Retinal pigment epithelial cell (primary cell): Measurements from ENCODE around the gene THBS2.

Experiments
- DNase-seq: peaks from one replicate; pipeline ENCODE4 v3.0.0-alpha.2; 2010; ENCODE audit warnings: low read depth
- H3K4me3 ChIP-seq: 2 replicates; pipeline ENCODE4 v1.5.1; 2011; ENCODE audit warnings: mild to moderate bottlenecking, low read length, control low read depth, moderate library complexity
- CTCF ChIP-seq: conservative IDR thresholded peaks from 2 replicates; pipeline ENCODE4 v1.5.1; 2011; ENCODE audit warnings: low read depth, low read length, control low read depth, inconsistent platforms

The THBS2 gene

GRCh38 chr6:169250660-169251059 lies 3.0 kb downstream of the THBS2 start:
- no peak for DNase-seq
- no peak overlapping the region for H3K4me3 ChIP-seq
- no peak for TF ChIP-seq CTCF

GRCh38 chr6:169249057-169249456 lies 4.6 kb downstream of the THBS2 start:
- no peak for DNase-seq
- H3K4me3 ChIP-seq = no peak overlapping the region
- no peak for TF ChIP-seq CTCF

DNA sequence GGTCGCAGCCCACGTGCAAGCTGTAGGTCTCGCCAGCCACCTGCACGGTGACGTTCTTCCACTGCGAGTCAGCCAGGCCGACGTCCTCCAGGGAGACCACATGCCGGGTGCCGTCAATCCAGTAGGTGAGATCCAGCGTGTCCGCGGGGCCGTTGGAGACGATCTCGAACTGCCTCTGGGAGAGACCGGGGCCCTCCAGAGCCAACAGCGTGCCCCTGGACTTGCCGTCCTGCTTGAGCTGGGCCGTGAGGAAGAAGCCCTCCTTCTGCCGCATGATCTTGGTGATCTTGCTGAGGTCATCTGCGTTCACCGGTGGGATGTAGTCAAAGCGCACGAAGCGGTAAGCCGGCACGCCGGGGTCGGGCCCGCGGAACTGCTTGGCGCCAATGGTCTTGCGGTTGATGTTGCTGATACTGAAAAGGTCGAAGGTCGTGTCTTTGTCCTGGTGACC lies 5.1 kb downstream of the THBS2 start:
- no peak for DNase-seq
- H3K4me3 ChIP-seq = no peak overlapping the region
- no peak for TF ChIP-seq CTCF

DNA sequence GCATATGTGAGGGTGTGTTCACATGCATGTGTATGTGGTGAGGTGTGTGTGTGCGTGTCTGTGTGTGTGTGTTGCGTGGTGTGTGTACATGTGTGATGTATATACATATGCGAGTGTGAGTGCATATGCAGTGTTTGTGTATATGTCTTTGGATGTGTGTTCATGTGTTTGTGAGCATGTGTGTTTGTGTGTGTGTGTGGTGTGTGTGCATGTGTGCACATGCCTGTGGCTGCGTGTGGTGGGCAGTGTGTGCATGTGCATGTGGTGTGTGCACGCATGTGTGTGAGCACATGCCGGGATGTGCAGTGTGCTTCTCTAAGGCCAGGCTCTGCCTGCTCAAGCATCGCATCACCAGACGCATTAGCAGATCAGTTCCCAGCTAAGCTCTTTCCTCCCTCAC lies 5.7 kb downstream of the THBS2 start:
- no peak overlapping the region for H3K4me3 ChIP-seq
- DNase-seq = no peak
- no peak for TF ChIP-seq CTCF

- H3K4me3 ChIP-seq = no peak overlapping the region
- no peak for TF ChIP-seq CTCF
- DNase-seq = no peak
Observed at GRCh38 chr6:169247419-169247818, 6.2 kb downstream of the THBS2 start.

GRCh38 chr6:169246445-169246844 lies 7.2 kb downstream of the THBS2 start:
- no peak for DNase-seq
- no peak for TF ChIP-seq CTCF
- H3K4me3 ChIP-seq = no peak overlapping the region

DNA sequence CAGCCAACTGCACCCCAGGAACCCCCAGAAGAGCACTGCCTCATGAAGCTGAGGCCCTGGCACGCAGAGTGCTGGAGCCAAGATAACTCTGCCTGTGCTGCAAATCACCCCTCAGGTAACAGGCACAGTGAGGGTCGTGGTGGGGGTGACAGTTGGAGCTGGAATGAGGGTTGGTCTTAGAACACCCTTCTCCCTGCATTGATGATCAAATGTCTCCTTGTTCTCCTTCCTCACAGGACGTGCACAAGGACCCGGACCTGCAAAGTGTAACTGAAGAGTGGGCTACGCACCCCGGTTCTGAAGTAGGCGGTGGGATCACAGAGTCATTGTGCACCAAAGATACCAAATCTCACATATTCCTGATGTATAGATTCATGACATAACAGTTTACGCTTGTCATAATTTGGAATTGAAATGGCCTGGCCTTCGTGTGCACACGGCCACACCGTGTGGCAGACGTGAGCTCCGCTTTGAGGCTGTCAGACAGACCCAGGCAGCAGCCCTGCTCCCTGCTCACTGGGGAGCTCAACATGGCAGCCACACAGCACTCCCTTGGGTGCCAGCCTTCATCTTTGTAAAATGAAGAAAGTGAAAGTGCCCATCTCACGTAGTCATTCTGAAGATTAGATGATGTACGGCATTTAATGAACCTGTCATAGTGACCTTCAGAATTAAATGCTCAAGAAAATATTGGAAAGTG lies 8.8 kb downstream of the THBS2 start:
- no peak for TF ChIP-seq CTCF
- no peak for DNase-seq
- H3K4me3 ChIP-seq = no peak overlapping the region
